Neural progenitor cell (in vitro differentiated cells): ENCODE measurements around the gene RAD54L2. TPM values are rescaled to one million over a fixed set of nuclear protein-coding genes. Genes with fewer than 3 reads are reported as not detected.
"Not testable (repeated sequence)": the region's sequence is repeated elsewhere in the genome, so short reads cannot be mapped to it uniquely, and the experiment has no call there.

Source experiments
- DNase-seq: peaks from one replicate; pipeline ENCODE4 v3.0.0-alpha.2; 2016; ENCODE audit warnings: low spot score
- H2AFZ ChIP-seq: fragments of 200-600 bp; sonication (generic); replicated peaks from 2 replicates; pipeline ENCODE4 v1.6.1; 2016; ENCODE audit warnings: antibody characterized with exemption
- H3F3A ChIP-seq: fragments of 200-600 bp; sonication (generic); 2 replicates; pipeline ENCODE4 v1.6.1; 2016; ENCODE audit warnings: antibody characterized with exemption, low read depth
- H3K27ac ChIP-seq: fragments of 200-600 bp; sonication (generic); 2 replicates; pipeline ENCODE4 v1.5.1; 2016; ENCODE audit warnings: mild to moderate bottlenecking
- H3K27me3 ChIP-seq: fragments of 200-600 bp; sonication (generic); 2 replicates; pipeline ENCODE4 v1.6.1; 2016; ENCODE audit warnings: mild to moderate bottlenecking, moderate library complexity
- H3K36me3 ChIP-seq: fragments of 200-600 bp; sonication (generic); 2 replicates; pipeline ENCODE4 v1.5.1; 2016
- H3K4me1 ChIP-seq: fragments of 200-600 bp; sonication (generic); 2 replicates; pipeline ENCODE4 v1.6.1; 2016; ENCODE audit warnings: mixed run types
- H3K4me2 ChIP-seq: fragments of 200-600 bp; sonication (generic); 2 replicates; pipeline ENCODE4 v1.6.1; 2016
- H3K4me3 ChIP-seq: fragments of 200-600 bp; sonication (generic); 2 replicates; pipeline ENCODE4 v1.5.1; 2016
- H3K79me2 ChIP-seq: fragments of 200-600 bp; sonication (generic); 2 replicates; pipeline ENCODE4 v1.6.1; 2016; ENCODE audit warnings: low read depth
- H3K9ac ChIP-seq: fragments of 200-600 bp; sonication (generic); 2 replicates; pipeline ENCODE4 v1.6.1; 2016
- H3K9me3 ChIP-seq: fragments of 200-600 bp; sonication (generic); 2 replicates; pipeline ENCODE4 v1.5.1; 2016; ENCODE audit warnings: low read depth
- H4K20me1 ChIP-seq: fragments of 200-600 bp; sonication (generic); 2 replicates; pipeline ENCODE4 v1.6.1; 2016; ENCODE audit warnings: low read depth
- H3K27ac Mint-ChIP-seq: 3 replicates; pipeline ENCODE4 v1.8.0; 2021; ENCODE audit warnings: mixed read lengths
- H3K27me3 Mint-ChIP-seq: 2 replicates; pipeline ENCODE4 v1.8.0; 2022; ENCODE audit warnings: low read depth, mild to moderate bottlenecking, inconsistent platforms, moderate library complexity, mixed read lengths; ENCODE audit not compliant: insufficient read depth
- H3K36me3 Mint-ChIP-seq: 3 replicates; pipeline ENCODE4 v1.8.0; 2021; ENCODE audit warnings: mixed read lengths
- H3K4me1 Mint-ChIP-seq: 3 replicates; pipeline ENCODE4 v1.8.0; 2021; ENCODE audit warnings: mixed read lengths
- H3K4me3 Mint-ChIP-seq: 3 replicates; pipeline ENCODE4 v1.8.0; 2021; ENCODE audit warnings: mild to moderate bottlenecking, moderate library complexity, mixed read lengths
- H3K9me3 Mint-ChIP-seq: 3 replicates; pipeline ENCODE4 v1.8.0; 2020; ENCODE audit warnings: mixed read lengths
- EZH2 ChIP-seq: fragments of 200-600 bp; sonication (generic); IDR thresholded peaks from 2 replicates; pipeline ENCODE4 v1.6.1; 2017; ENCODE audit warnings: antibody characterized with exemption, mild to moderate bottlenecking, moderate library complexity
- EZH2phosphoT487 ChIP-seq: fragments of 200-600 bp; sonication (generic); IDR thresholded peaks from 2 replicates; pipeline ENCODE4 v1.6.1; 2017; ENCODE audit warnings: antibody characterized with exemption
- total RNA-seq: library from RNA; depleted of rRNA; stranded (reverse); fragments of >200 nt; gene quantifications from 2 replicates; pipeline ENCODE4 v1.2.3, GENCODE V29; 2015; ENCODE audit warnings: low replicate concordance
- TF ChIP-seq, protein P1 (sequence below): fragments of 200-600 bp; sonication (generic); IDR thresholded peaks from 2 replicates; pipeline ENCODE4 v1.5.1; 2017; ENCODE audit warnings: antibody characterized with exemption, mild to moderate bottlenecking

RAD54L2 gene
- total RNA-seq, 1 donor from 2014 or later = 30.5 TPM

GRCh38 chr3:51539291-51539941 is 897 bp downstream of the RAD54L2 start:
- H3K4me1 Mint-ChIP-seq = peaks cover 21% of the 10 kb centered on the region
- peak; percentile 66 for DNase-seq
- peak overlapping the region; percentile 99 for H3K4me3 ChIP-seq
- H3K4me1 ChIP-seq = peaks cover 14% of the 10 kb centered on the region
- H3K9me3 Mint-ChIP-seq = no peaks in the 10 kb centered on the region
- H3K27ac ChIP-seq = peak overlapping the region; percentile 97
- H4K20me1 ChIP-seq = peaks cover 37% of the 10 kb centered on the region
- peaks cover 6% of the 10 kb centered on the region for H3K36me3 Mint-ChIP-seq
- peak overlapping the region; percentile 75 for H3K27ac Mint-ChIP-seq
- no peaks in the 10 kb centered on the region for H3K27me3 ChIP-seq
- peak overlapping the region; percentile 99 for H3K9ac ChIP-seq
- H3K4me2 ChIP-seq = peak overlapping the region; percentile 89
- peaks cover 17% of the 10 kb centered on the region for H3F3A ChIP-seq
- peaks cover 69% of the 10 kb centered on the region for H3K79me2 ChIP-seq
- H3K36me3 ChIP-seq = no peaks in the 10 kb centered on the region
- peaks cover 2% of the 10 kb centered on the region for H3K27me3 Mint-ChIP-seq
- no peaks in the 10 kb centered on the region for H3K9me3 ChIP-seq
- H3K4me3 Mint-ChIP-seq = peak overlapping the region; percentile 91
- peak overlapping the region; percentile 100 for H2AFZ ChIP-seq
- TF ChIP-seq EZH2phosphoT487 (no peak), EZH2 (no peak)
- TF ChIP-seq, protein P1, sequence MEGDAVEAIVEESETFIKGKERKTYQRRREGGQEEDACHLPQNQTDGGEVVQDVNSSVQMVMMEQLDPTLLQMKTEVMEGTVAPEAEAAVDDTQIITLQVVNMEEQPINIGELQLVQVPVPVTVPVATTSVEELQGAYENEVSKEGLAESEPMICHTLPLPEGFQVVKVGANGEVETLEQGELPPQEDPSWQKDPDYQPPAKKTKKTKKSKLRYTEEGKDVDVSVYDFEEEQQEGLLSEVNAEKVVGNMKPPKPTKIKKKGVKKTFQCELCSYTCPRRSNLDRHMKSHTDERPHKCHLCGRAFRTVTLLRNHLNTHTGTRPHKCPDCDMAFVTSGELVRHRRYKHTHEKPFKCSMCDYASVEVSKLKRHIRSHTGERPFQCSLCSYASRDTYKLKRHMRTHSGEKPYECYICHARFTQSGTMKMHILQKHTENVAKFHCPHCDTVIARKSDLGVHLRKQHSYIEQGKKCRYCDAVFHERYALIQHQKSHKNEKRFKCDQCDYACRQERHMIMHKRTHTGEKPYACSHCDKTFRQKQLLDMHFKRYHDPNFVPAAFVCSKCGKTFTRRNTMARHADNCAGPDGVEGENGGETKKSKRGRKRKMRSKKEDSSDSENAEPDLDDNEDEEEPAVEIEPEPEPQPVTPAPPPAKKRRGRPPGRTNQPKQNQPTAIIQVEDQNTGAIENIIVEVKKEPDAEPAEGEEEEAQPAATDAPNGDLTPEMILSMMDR = no peak

GRCh38 chr3:51542596-51542995 is 4.1 kb downstream of the RAD54L2 start:
- not testable (repeated sequence) for H3K4me3 Mint-ChIP-seq
- H3K79me2 ChIP-seq = peaks cover 99% of the 10 kb centered on the region

DNA sequence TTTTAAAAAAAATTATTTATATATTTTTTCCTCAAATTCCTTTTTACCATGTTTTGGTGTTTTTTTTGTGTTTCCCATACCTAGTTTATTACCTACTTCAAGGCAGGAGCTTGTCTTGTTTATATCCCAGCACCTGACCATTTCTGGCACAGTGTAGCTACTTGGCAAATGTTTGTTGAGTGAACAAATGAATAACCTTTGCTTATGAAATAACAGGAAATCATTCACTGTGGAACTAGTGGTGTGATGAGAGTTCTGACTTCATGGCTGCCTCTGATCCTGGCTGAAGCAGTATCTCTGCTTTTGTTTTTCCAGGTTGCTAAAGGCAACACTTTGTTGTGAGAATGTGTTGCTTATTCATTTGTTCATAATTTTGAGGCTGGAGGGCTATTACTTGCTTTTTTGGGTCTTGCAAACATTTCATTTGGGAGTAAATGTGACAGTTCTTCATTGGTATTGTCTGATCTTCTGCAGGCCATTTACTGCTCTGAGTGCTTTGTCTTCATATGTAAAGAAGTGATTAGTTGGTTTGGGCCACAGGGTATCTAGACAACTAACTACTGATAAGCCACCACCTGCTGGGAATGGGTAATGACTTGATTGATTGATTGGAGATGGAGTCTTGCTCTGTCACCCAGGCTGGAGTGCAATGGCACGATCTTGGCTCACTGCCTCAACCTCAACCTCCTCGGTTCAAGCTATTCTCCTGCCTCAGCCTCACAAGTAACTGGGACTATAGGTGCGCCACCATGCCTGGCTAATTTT is 5.7 kb downstream of the RAD54L2 start:
- H3K27ac ChIP-seq = no peak overlapping the region
- peaks cover 3% of the 10 kb centered on the region for H3F3A ChIP-seq
- peaks cover 69% of the 10 kb centered on the region for H4K20me1 ChIP-seq
- no peaks in the 10 kb centered on the region for H3K27me3 ChIP-seq
- peaks cover 10% of the 10 kb centered on the region for H3K4me1 ChIP-seq
- H3K9me3 ChIP-seq = no peaks in the 10 kb centered on the region
- H2AFZ ChIP-seq = no peak overlapping the region
- H3K27ac Mint-ChIP-seq = no peak overlapping the region
- no peak overlapping the region for H3K4me3 ChIP-seq
- peaks cover 4% of the 10 kb centered on the region for H3K27me3 Mint-ChIP-seq
- no peak overlapping the region for H3K4me2 ChIP-seq
- H3K4me1 Mint-ChIP-seq = peaks cover 20% of the 10 kb centered on the region
- TF ChIP-seq, protein P1 = no peak
- TF ChIP-seq EZH2 = no peak
- TF ChIP-seq EZH2phosphoT487 = no peak
- peaks cover 8% of the 10 kb centered on the region for H3K36me3 Mint-ChIP-seq
- H3K36me3 ChIP-seq = no peaks in the 10 kb centered on the region
- no peak overlapping the region for H3K4me3 Mint-ChIP-seq
- peaks cover 99% of the 10 kb centered on the region for H3K79me2 ChIP-seq
- no peak overlapping the region for H3K9ac ChIP-seq
- H3K9me3 Mint-ChIP-seq = no peaks in the 10 kb centered on the region
- DNase-seq = peak; percentile 33

More at GRCh38 chr3:51542596-51542995, 4.1 kb downstream of the RAD54L2 start:
- H3K27me3 ChIP-seq, H3K36me3 Mint-ChIP-seq, H3K9me3 ChIP-seq, DNase-seq, H3K4me2 ChIP-seq, H3K27ac Mint-ChIP-seq, H3K9me3 Mint-ChIP-seq, H3K27me3 Mint-ChIP-seq, H3K36me3 ChIP-seq, H3K27ac ChIP-seq, H3K9ac ChIP-seq, H3K4me3 ChIP-seq, H2AFZ ChIP-seq: not testable (repeated sequence)
- peaks cover 21% of the 10 kb centered on the region for H3K4me1 Mint-ChIP-seq
- Histone ChIP-seq H4K20me1 (peaks cover 66% of the 10 kb centered on the region), H3K4me1 (peaks cover 14% of the 10 kb centered on the region), H3F3A (peaks cover 17% of the 10 kb centered on the region)

DNA sequence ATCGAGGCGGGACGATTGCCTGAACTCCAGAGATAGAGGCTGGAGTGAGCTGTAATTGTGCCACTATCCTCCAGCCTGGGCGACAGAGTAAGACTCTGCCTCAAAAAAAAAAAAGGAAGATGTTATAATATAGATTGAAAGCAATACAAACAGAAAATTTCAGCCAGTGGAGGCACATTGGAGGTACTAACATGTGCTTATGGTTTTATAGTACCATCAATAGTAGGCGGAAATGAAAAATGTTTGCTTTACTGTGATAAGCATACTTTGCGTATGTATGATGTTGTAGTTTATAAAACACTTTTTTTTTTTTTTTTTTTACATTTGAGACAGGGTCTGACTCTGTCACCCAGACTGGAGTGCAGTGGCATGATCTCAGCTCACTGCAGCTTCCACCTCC is 8.8 kb downstream of the RAD54L2 start:
- Histone ChIP-seq H3K9me3 (no peaks in the 10 kb centered on the region), H3K36me3 (no peaks in the 10 kb centered on the region), H3K4me3 (no peak overlapping the region), H3F3A (no peaks in the 10 kb centered on the region), H3K4me1 (no peaks in the 10 kb centered on the region), H3K27me3 (no peaks in the 10 kb centered on the region), H3K27ac (no peak overlapping the region), H2AFZ (no peak overlapping the region), H3K79me2 (peaks cover 94% of the 10 kb centered on the region), H4K20me1 (peaks cover 49% of the 10 kb centered on the region), H3K9ac (no peak overlapping the region), H3K4me2 (no peak overlapping the region)
- H3K9me3 Mint-ChIP-seq = no peaks in the 10 kb centered on the region
- no peaks in the 10 kb centered on the region for H3K4me1 Mint-ChIP-seq
- peaks cover 5% of the 10 kb centered on the region for H3K36me3 Mint-ChIP-seq
- no peak overlapping the region for H3K4me3 Mint-ChIP-seq
- DNase-seq = no peak
- no peak for TF ChIP-seq EZH2
- H3K27ac Mint-ChIP-seq = no peak overlapping the region
- H3K27me3 Mint-ChIP-seq = peaks cover 4% of the 10 kb centered on the region
